GM12873 (cell line): Measurements from ENCODE around the gene ARHGEF10L.

Experiments used
- TF ChIP-seq, protein P1 (sequence below): IDR thresholded peaks from 2 replicates; pipeline ENCODE4 v1.5.1; 2012; ENCODE audit warnings: low read depth, mild to moderate bottlenecking, moderate library complexity, low read length, control low read depth; ENCODE audit not compliant: insufficient read depth; ENCODE audit errors: missing control alignments

Gene ARHGEF10L

GRCh38 chr1:17721444-17721843 lies 181.9 kb downstream of the ARHGEF10L start:
- TF ChIP-seq, protein P1, sequence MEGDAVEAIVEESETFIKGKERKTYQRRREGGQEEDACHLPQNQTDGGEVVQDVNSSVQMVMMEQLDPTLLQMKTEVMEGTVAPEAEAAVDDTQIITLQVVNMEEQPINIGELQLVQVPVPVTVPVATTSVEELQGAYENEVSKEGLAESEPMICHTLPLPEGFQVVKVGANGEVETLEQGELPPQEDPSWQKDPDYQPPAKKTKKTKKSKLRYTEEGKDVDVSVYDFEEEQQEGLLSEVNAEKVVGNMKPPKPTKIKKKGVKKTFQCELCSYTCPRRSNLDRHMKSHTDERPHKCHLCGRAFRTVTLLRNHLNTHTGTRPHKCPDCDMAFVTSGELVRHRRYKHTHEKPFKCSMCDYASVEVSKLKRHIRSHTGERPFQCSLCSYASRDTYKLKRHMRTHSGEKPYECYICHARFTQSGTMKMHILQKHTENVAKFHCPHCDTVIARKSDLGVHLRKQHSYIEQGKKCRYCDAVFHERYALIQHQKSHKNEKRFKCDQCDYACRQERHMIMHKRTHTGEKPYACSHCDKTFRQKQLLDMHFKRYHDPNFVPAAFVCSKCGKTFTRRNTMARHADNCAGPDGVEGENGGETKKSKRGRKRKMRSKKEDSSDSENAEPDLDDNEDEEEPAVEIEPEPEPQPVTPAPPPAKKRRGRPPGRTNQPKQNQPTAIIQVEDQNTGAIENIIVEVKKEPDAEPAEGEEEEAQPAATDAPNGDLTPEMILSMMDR = no peak

DNA sequence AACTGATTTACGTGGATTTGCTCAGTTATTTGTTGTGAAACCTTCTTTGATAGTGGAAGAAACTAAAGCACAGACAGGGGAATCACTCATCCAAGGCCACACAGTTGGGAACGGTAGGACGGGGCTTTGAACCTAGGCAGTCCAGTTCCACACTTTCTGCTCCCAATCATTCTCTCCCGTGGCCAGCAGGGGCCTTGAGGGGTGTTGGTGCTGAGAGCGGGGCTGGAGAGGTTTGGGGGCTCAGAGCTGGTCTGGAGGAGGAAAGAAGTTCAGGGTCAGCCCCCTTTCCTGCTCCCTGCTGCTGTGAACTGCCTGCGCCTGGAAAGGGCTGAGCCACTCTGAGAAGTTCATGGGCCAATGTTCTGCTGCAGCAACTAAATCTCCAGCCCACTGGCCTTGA lies 184.2 kb downstream of the ARHGEF10L start:
- TF ChIP-seq, protein P1 = peak; percentile 24

DNA sequence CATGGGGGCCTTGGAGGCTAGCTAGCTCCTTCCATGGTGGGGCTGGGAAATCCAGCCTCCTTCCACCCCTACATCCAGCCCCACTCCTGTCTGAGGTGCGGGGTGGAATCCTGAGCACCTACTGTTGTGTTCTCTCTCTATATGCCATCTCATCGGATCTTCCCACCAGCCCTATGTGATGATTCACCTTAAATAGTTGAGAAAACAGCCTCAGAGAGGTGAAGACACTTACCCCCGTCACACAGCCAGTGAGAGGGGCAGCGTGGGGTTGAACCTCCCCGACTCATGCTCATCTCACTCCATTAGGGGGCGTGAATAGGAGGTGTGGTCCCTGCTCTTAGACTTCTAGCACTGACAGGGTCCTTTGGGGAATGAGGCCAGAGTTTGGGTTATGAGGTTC lies 184.7 kb downstream of the ARHGEF10L start:
- TF ChIP-seq, protein P1 = no peak

GRCh38 chr1:17725084-17725719 lies 185.7 kb downstream of the ARHGEF10L start:
- TF ChIP-seq, protein P1 = no peak

DNA sequence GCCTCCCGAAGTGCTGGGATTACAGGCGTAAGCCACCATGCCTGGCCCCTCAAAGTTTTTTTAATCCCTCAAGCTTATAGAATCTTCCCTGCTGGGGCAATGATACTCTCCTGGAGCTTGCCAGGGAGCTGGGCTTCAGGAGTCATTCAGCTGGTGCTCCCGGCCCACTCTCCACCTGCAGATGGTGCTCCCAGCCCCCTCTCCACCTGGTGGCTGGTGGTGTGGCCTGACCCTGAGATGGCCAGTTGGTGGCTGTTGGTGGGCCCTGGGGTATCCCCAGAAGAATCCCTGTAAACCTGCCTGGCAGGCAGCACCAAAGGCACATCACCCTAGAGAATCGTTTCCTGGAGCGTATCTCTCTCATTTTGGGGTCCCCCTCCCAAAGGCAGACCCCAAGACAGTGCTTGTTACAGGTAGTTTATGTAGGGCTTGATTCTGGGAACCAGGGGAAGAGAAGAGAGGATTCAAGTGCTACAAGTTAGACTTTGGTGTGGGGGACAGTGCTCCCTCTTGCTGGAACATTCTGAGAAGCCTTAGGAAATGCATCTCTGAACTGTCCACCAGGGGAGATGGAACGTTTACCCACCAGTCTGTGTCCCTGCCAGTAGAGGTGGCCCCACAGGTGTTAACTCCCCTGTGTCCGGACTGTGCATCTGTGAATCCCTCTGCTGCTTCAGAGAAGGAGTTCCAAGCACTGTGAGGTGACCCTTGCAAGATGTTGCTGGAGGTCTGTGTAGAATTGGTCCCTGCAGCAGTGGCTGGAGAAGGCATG lies 186.5 kb downstream of the ARHGEF10L start:
- TF ChIP-seq, protein P1 = no peak

DNA sequence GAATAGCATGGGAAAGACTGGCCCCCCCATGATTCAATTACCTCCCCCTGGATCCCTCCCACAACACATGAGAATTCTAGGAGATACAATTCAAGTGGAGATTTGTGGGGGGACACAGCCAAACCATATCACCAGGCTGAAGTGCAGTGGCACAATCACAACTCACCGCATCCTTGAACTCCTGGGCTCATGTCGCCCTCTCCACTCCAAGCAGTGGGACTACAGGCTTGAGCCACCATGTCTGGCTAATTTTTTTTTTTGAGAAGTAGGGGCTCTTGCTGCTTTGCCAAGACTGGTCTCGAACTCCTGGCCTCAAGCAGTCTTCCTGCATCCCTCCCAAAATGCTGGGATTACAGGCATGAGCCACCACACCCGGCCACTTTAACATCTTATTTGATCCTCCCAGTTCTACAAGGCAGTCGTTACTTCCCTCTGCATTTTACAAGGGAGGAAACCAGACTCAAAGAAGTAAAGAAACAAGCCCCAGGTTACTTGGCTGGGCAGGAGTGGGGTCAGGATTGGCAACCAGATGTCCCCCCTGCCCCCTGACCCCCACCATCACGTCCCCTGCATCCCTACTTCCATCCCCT lies 188.7 kb downstream of the ARHGEF10L start:
- TF ChIP-seq, protein P1 = no peak

DNA sequence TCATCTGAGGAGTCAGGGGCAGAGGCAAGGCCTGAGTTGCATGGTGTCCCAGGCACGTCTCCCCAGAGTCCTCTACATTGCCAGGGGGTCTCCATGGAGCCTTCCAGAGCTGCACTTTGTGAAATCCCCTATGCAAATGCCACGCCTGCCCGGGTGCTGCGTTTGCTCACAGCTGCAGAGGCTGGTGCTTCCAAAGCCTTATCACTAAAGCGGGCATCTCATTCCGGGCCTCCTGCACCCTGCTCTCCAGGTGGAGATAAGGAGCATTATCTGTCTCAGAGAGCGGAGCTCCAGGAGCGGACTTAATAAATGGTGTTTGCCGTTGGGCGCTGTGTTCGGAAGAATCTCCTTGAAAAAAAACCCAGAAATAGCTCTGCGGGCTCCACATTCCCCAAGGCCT lies 189.8 kb downstream of the ARHGEF10L start:
- TF ChIP-seq, protein P1 = no peak
